K562 (cell line): Measurements from ENCODE around the gene KCNJ10. TPM values are rescaled to one million over a fixed set of nuclear protein-coding genes. Genes with fewer than 3 reads are reported as not detected.

Source experiments
- ATAC-seq: fragments of 200-7000 bp; cut with Tn5 transposase; 3 replicates; pipeline ENCODE4 v1.9.1; 2020; ENCODE audit warnings: moderate library complexity
- BruUV-seq: library from RNA; stranded (reverse); fragments of 400-500 nt; replicated peaks from 2 replicates; lab custom pipeline; 2021; lab: Mats Ljungman, UMichigan
- CTCF ChIA-PET: fragments of 300-600 bp; formaldehyde crosslinking; extraction: SDS; loops from one replicate; lab custom pipeline; 2021; ENCODE audit warnings: low intra/inter-chr PET ratio; lab: Yijun Ruan, JAX
- POLR2A ChIA-PET: fragments of 300-600, 350-650 bp; sonication (Branson Sonifier 250); formaldehyde crosslinking; extraction: SDS; loops from one replicate; lab custom pipeline; 2021; ENCODE audit warnings: antibody characterized with exemption, inconsistent platforms; lab: Yijun Ruan, JAX
- DNase-seq, 4 experiments: peaks; one replicate each; pipeline versions ENCODE4 v3.0.0 to v3.0.0-alpha.2; 2011 to 2018; ENCODE audit warnings: low spot score in 3 of 4, mixed read lengths in 3 of 4; ENCODE audit errors: extremely low read depth in 1 of 4
- FAIRE-seq: peaks from 2 replicates; lab custom pipeline; 2011; peaks lifted over from hg19 to GRCh38; lab: Jason Lieb, UNC
- H2AFZ ChIP-seq: 2 replicates; pipeline ENCODE4 v1.6.0; 2011; ENCODE audit warnings: low read depth, low read length, control low read depth, inconsistent platforms
- H3K27ac ChIP-seq: fragments of 200-600 bp; 3 replicates; pipeline ENCODE4 v1.8.0; 2011; ENCODE audit warnings: low read depth, mild to moderate bottlenecking, control low read depth, inconsistent platforms, low read length, moderate library complexity, mixed read lengths; ENCODE audit errors: extremely low read depth
- H3K27me3 ChIP-seq, 2 experiments: fragments of 300-600 bp in 1 of 2; 2 replicates in 1 of 2; 3 replicates in 1 of 2; pipeline versions ENCODE4 v1.6.0 to v1.8.0; 2011; ENCODE audit warnings: inconsistent platforms in 2 of 2, low read length in 2 of 2, mild to moderate bottlenecking in 1 of 2, mixed read lengths in 1 of 2, moderate library complexity in 1 of 2; ENCODE audit not compliant: control insufficient read depth in 2 of 2, insufficient read depth in 2 of 2
- H3K36me3 ChIP-seq: fragments of 300-600 bp; 3 replicates; pipeline ENCODE4 v1.8.0; 2011; ENCODE audit warnings: mild to moderate bottlenecking, low read length, inconsistent platforms; ENCODE audit not compliant: control insufficient read depth, insufficient read depth
- H3K4me1 ChIP-seq, 2 experiments: fragments of 200-600 bp in 1 of 2; replicated peaks in 1 of 2; 2 replicates in 1 of 2; 3 replicates in 1 of 2; pipeline versions ENCODE4 v1.5.1 to v1.8.0; 2011; ENCODE audit warnings: inconsistent platforms in 2 of 2, low read length in 2 of 2, mild to moderate bottlenecking in 1 of 2, mixed read lengths in 1 of 2, moderate library complexity in 1 of 2; ENCODE audit not compliant: control insufficient read depth in 2 of 2, insufficient read depth in 2 of 2
- H3K4me2 ChIP-seq: 2 replicates; pipeline ENCODE4 v1.6.1; 2011; ENCODE audit warnings: low read length, control low read depth, inconsistent platforms, mixed read lengths; ENCODE audit not compliant: insufficient read depth
- H3K4me3 ChIP-seq: fragments of 200-600 bp; sonication (generic), shearing (Covaris generic); 2 replicates; pipeline ENCODE4 v1.5.1; 2016; ENCODE audit warnings: control low read depth, inconsistent platforms
- H3K79me2 ChIP-seq: fragments of 200-600 bp; 3 replicates; pipeline ENCODE4 v1.8.0; 2011; ENCODE audit warnings: low read length, inconsistent platforms; ENCODE audit not compliant: control insufficient read depth, insufficient read depth
- H3K9ac ChIP-seq, 2 experiments: 2 replicates each; pipeline versions ENCODE4 v1.6.0 to v1.6.1; 2011; ENCODE audit warnings: low read depth in 2 of 2, low read length in 2 of 2, control low read depth in 1 of 2, inconsistent platforms in 1 of 2, mild to moderate bottlenecking in 1 of 2, mixed read lengths in 1 of 2; ENCODE audit not compliant: insufficient read depth in 1 of 2
- H3K9me1 ChIP-seq: one replicate; pipeline ENCODE4 v1.6.0; 2011; ENCODE audit warnings: inconsistent platforms, mild to moderate bottlenecking, low read length, moderate library complexity; ENCODE audit not compliant: control insufficient read depth, insufficient read depth
- H3K9me3 ChIP-seq: replicated peaks from 2 replicates; pipeline ENCODE4 v1.5.1; 2011; ENCODE audit warnings: low read depth, low read length, inconsistent platforms; ENCODE audit not compliant: control insufficient read depth, insufficient read depth
- H4K20me1 ChIP-seq: replicated peaks from 2 replicates; pipeline ENCODE4 v1.6.1; 2011; ENCODE audit warnings: low read length, inconsistent platforms, mixed read lengths; ENCODE audit not compliant: control insufficient read depth, insufficient read depth
- CREB5 ChIP-seq: fragments of 250-450 bp; sonication (Bioruptor Pico); IDR thresholded peaks from 2 replicates; pipeline ENCODE4 v1.5.0; 2020; ENCODE audit warnings: mild to moderate bottlenecking
- E2F3 ChIP-seq: fragments of 250-450 bp; sonication (Bioruptor Pico); IDR thresholded peaks from 2 replicates; pipeline ENCODE4 v1.4.0; 2020; ENCODE audit warnings: mild to moderate bottlenecking
- ETS1 ChIP-seq: conservative IDR thresholded peaks from 2 replicates; pipeline ENCODE4 v1.6.1; 2011; ENCODE audit warnings: low read depth, mild to moderate bottlenecking, low read length; ENCODE audit not compliant: control insufficient read depth
- FOXJ3 ChIP-seq: sonication (generic); formaldehyde crosslinking; IDR thresholded peaks from 2 replicates; pipeline ENCODE4 v1.4.0; 2020; ENCODE audit warnings: mild to moderate bottlenecking, missing genetic modification reagents
- HMG20A ChIP-seq: fragments of 450-650 bp; formaldehyde crosslinking; conservative IDR thresholded peaks from 2 replicates; pipeline ENCODE4 v1.4.0; 2020; ENCODE audit warnings: mild to moderate bottlenecking, mixed read lengths
- MCM2 ChIP-seq: fragments of 450-650 bp; IDR thresholded peaks from 2 replicates; pipeline ENCODE4 v1.6.1; 2017; ENCODE audit warnings: low read depth, mild to moderate bottlenecking
- MTA2 ChIP-seq: fragments of 450-650 bp; IDR thresholded peaks from 2 replicates; pipeline ENCODE4 v1.6.1; 2016; ENCODE audit warnings: low read depth
- MYC ChIP-seq, 2 experiments: fragments of 250-450 bp in 1 of 2; sonication (Bioruptor Pico) in 1 of 2; IDR thresholded peaks; 2 replicates each; pipeline versions ENCODE4 v1.5.1 to v1.6.1; 2012 to 2021; ENCODE audit warnings: low read depth in 2 of 2, borderline replicate concordance in 1 of 2, improper control_type of control experiment in 1 of 2, low read length in 1 of 2, mild to moderate bottlenecking in 1 of 2, moderate library complexity in 1 of 2
- NCOA2 ChIP-seq, 2 experiments: fragments of 450-650 bp; IDR thresholded peaks; 2 replicates each; pipeline ENCODE4 v1.6.1; 2018; ENCODE audit warnings: mild to moderate bottlenecking in 2 of 2, moderate library complexity in 1 of 2; ENCODE audit not compliant: partially characterized antibody in 2 of 2
- PCBP1 ChIP-seq: fragments of 200-400 bp; formaldehyde crosslinking; IDR thresholded peaks from 2 replicates; pipeline ENCODE4 v1.6.1; 2018; ENCODE audit warnings: mild to moderate bottlenecking, low read depth, low read length; ENCODE audit not compliant: poor library complexity, severe bottlenecking
- PHTF2 ChIP-seq: fragments of 250-450 bp; sonication (Bioruptor Pico); IDR thresholded peaks from 2 replicates; pipeline ENCODE4 v1.5.0; 2021; ENCODE audit warnings: mild to moderate bottlenecking
- ZBTB26 ChIP-seq: fragments of 450-650 bp; formaldehyde crosslinking; IDR thresholded peaks from 2 replicates; pipeline ENCODE4 v1.4.0; 2022; ENCODE audit warnings: missing genetic modification characterization
- ZNF583 ChIP-seq: fragments of 250-450 bp; sonication (Bioruptor Pico); IDR thresholded peaks from 2 replicates; pipeline ENCODE4 v1.4.0; 2020
- WGBS: fragments of 100-300 bp; shearing (Covaris generic); methylation state at CpG from one replicate; pipeline ENCODE4 v1.1.6; 2016; ENCODE audit warnings: low coverage, mixed read lengths; ENCODE audit not compliant: insufficient coverage; ENCODE audit errors: missing lambda C conversion rate; 5-methylcytosine and 5-hydroxymethylcytosine counted together
- in situ Hi-C: fragments of 300-500 bp; cut with MboI; formaldehyde crosslinking; loops from 4 replicates; pipeline ENCODE4 v1.15.0; 2018; ENCODE audit warnings: inconsistent platforms, mixed read lengths
- intact Hi-C: fragments of 100-400 bp; cut with micrococcal nuclease; formaldehyde crosslinking; loops from 2 replicates; pipeline ENCODE4 v1.14.2; 2022
- polyA plus RNA-seq, 8 experiments: library from polyadenylated mRNA; depleted of rRNA in 4 of 8; stranded (reverse) in 5 of 8; unstranded in 3 of 8; fragments of >200 nt; fragmentation: Nextera tagmentation in 2 of 8; fragmentation: Illumina TruSeq in 1 of 8; extraction: Ambion mirVana in 2 of 8; extraction: Trizol in 1 of 8; gene quantifications; 2 replicates each; pipeline versions ENCODE4 v1.2.1 to v1.2.3, GENCODE V29; 2011 to 2014; ENCODE audit warnings: inconsistent platforms in 1 of 8, missing spikeins in 1 of 8
- total RNA-seq, 7 experiments: library from RNA; depleted of rRNA in 6 of 7; stranded (reverse); fragments of >200 nt in 6 of 7; fragmentation: Illumina TruSeq in 2 of 7; extraction: Trizol in 2 of 7; gene quantifications; 2 replicates each; pipeline versions ENCODE4 v1.2.1 to v1.2.3, GENCODE V29; 2011 to 2021; ENCODE audit warnings: low replicate concordance in 1 of 7
- TF ChIP-seq, protein P1 (sequence below): fragments of 450-650 bp; formaldehyde crosslinking; IDR thresholded peaks from 2 replicates; pipeline ENCODE4 v1.4.0; 2020; ENCODE audit warnings: mild to moderate bottlenecking, moderate library complexity
- TF ChIP-seq, protein P2 (sequence below): fragments of 450-650 bp; conservative IDR thresholded peaks from 2 replicates; pipeline ENCODE4 v1.6.1; 2016; ENCODE audit warnings: missing genetic modification characterization, low read depth, mild to moderate bottlenecking, control low read depth, missing compliant biosample characterization

KCNJ10 gene
- total and polyA plus RNA-seq, 9 of the 15 experiments (the other 6 are each of a cell fraction or from before 2014, with no cell fraction given): 0.06 to 0.11 TPM; not detected in 7

GRCh38 chr1:159974350-159974965 lies 95.5 kb downstream of the KCNJ10 start:
- H3K9ac ChIP-seq: no peak overlapping the region
- no TSS peak for BruUV-seq
- H3K4me3 ChIP-seq: no peak overlapping the region
- no peak overlapping the region for H2AFZ ChIP-seq
- TF ChIP-seq PHTF2 (no peak), MCM2 (no peak), MTA2 (no peak), ZBTB26 (CRISPR knock-in tag) (no peak), ZNF583 (CRISPR knock-in tag) (no peak), E2F3 (CRISPR knock-in tag) (no peak), MYC (IDR thresholded peaks at IDR 0.05; ENCODE audit: low read depth, low read length) (no peak), MYC (CRISPR knock-in tag; IDR thresholded peaks at IDR 0.05; ENCODE audit: borderline replicate concordance, low read depth) (no peak), FOXJ3 (CRISPR knock-in tag) (no peak), CREB5 (CRISPR knock-in tag) (no peak), ETS1 (no peak), HMG20A (CRISPR knock-in tag) (no peak), PCBP1 (no peak), NCOA2 (IDR thresholded peaks at IDR 0.05; ENCODE audit: partially characterized antibody in 2 of 2) (no peak)
- TF ChIP-seq, protein P1, sequence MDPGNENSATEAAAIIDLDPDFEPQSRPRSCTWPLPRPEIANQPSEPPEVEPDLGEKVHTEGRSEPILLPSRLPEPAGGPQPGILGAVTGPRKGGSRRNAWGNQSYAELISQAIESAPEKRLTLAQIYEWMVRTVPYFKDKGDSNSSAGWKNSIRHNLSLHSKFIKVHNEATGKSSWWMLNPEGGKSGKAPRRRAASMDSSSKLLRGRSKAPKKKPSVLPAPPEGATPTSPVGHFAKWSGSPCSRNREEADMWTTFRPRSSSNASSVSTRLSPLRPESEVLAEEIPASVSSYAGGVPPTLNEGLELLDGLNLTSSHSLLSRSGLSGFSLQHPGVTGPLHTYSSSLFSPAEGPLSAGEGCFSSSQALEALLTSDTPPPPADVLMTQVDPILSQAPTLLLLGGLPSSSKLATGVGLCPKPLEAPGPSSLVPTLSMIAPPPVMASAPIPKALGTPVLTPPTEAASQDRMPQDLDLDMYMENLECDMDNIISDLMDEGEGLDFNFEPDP (CRISPR knock-in tag): no peak
- TF ChIP-seq, protein P2, sequence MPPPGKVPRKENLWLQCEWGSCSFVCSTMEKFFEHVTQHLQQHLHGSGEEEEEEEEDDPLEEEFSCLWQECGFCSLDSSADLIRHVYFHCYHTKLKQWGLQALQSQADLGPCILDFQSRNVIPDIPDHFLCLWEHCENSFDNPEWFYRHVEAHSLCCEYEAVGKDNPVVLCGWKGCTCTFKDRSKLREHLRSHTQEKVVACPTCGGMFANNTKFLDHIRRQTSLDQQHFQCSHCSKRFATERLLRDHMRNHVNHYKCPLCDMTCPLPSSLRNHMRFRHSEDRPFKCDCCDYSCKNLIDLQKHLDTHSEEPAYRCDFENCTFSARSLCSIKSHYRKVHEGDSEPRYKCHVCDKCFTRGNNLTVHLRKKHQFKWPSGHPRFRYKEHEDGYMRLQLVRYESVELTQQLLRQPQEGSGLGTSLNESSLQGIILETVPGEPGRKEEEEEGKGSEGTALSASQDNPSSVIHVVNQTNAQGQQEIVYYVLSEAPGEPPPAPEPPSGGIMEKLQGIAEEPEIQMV (tag): no peak
- peaks cover 5% of the 10 kb centered on the region; the same call in 1 of the 2 replicates for H4K20me1 ChIP-seq
- intact Hi-C loops: no loop called here
- no peaks in the 10 kb centered on the region for H3K4me1 ChIP-seq
- no peak overlapping the region for H3K27ac ChIP-seq
- H3K36me3 ChIP-seq: no peaks in the 10 kb centered on the region
- WGBS: under 1% methylated on average over 7 of the region's 7 CpGs
- H3K9me1 ChIP-seq: no peaks in the 10 kb centered on the region
- no peak overlapping the region for H3K4me2 ChIP-seq
- POLR2A ChIA-PET: interaction anchor here (0.8 kb wide), 1 partner anchor 9 kb away, joined by 3 read pairs; no protein-coding TSS in a partner anchor
- DNase-seq (no peak), FAIRE-seq (no peak), ATAC-seq (no peak)
- in situ Hi-C loops: no loop called here
- H3K79me2 ChIP-seq: no peaks in the 10 kb centered on the region
- H3K27me3 ChIP-seq: peaks cover 7 to 43% of the 10 kb centered on the region in 2 experiments; a peak in 4 of 5 replicates
- no peaks in the 10 kb centered on the region for H3K9me3 ChIP-seq
- CTCF ChIA-PET: no interaction called here
